ENCODE measurements around the gene NTNG2.

Gene NTNG2

DNA sequence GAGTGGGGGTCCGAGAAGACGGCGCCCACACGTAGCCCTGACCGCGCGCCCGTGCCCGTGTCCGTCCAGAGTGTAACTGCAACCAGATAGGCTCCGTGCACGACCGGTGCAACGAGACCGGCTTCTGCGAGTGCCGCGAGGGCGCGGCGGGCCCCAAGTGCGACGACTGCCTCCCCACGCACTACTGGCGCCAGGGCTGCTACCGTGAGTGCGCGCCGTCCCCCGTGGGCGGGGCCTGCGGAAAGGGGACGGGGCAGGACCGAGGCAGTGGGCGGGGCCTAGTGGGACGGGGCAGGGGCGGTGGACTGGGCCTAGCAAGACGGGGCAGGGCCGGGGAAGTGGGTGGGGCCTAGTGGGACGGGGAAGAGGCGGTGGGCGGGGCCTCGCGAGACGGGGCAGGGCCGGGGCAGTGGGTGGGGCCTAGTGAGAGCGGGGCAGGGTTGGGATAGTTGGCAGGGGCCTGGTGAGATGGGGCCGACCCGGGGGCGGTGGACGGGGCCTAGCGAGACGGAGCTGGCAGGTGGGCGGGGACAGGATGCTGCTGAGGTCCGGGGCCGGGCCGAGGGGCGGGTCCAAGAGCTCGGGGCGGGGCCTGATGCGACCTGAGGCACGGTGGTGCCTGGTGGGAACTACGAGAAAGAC, 79.1 kb downstream of the NTNG2 start:
- TF ChIP-seq, protein P1, sequence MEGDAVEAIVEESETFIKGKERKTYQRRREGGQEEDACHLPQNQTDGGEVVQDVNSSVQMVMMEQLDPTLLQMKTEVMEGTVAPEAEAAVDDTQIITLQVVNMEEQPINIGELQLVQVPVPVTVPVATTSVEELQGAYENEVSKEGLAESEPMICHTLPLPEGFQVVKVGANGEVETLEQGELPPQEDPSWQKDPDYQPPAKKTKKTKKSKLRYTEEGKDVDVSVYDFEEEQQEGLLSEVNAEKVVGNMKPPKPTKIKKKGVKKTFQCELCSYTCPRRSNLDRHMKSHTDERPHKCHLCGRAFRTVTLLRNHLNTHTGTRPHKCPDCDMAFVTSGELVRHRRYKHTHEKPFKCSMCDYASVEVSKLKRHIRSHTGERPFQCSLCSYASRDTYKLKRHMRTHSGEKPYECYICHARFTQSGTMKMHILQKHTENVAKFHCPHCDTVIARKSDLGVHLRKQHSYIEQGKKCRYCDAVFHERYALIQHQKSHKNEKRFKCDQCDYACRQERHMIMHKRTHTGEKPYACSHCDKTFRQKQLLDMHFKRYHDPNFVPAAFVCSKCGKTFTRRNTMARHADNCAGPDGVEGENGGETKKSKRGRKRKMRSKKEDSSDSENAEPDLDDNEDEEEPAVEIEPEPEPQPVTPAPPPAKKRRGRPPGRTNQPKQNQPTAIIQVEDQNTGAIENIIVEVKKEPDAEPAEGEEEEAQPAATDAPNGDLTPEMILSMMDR (IDR thresholded peaks at IDR 0.05; ENCODE audit: borderline replicate concordance, insufficient read depth, low read depth, low read length) = no peak
- H3K4me3 ChIP-seq (ENCODE audit: low read depth, low read length) = peak overlapping the region; percentile 67

DNA sequence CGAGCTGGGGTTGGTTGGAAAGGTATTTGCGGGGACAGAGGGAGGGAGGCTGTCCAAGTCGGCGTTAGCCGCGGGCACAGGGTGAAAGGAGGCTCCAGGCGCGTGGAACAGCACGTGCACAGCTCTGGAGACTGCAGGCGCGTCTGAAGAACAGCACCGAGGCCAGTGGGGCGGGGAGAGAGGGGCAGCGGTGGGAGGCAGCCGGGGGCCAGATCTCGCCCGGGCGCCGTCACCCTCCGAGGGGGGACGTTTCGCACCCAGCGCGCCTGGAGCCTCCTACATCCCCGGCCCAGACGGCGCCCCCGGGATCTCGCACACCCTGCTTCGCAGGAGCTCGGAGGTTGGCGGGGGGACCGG, 79.6 kb downstream of the NTNG2 start:
- peak overlapping the region; percentile 67 for H3K4me3 ChIP-seq (ENCODE audit: low read depth, low read length)
- TF ChIP-seq, protein P1 (IDR thresholded peaks at IDR 0.05; ENCODE audit: borderline replicate concordance, insufficient read depth, low read depth, low read length) = no peak

DNA sequence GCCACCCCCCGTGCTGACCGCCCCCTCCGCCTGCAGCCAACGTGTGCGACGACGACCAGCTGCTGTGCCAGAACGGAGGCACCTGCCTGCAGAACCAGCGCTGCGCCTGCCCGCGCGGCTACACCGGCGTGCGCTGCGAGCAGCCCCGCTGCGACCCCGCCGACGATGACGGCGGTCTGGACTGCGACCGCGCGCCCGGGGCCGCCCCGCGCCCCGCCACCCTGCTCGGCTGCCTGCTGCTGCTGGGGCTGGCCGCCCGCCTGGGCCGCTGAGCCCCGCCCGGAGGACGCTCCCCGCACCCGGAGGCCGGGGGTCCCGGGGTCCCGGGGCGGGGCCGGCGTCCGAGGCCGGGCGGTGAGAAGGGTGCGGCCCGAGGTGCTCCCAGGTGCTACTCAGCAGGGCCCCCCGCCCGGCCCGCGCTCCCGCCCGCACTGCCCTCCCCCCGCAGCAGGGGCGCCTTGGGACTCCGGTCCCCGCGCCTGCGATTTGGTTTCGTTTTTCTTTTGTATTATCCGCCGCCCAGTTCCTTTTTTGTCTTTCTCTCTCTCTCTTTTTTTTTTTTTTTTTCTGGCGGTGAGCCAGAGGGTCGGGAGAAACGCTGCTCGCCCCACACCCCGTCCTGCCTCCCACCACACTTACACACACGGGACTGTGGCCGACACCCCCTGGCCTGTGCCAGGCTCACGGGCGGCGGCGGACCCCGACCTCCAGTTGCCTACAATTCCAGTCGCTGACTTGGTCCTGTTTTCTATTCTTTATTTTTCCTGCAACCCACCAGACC, 80.2 kb downstream of the NTNG2 start:
- TF ChIP-seq, protein P1 (IDR thresholded peaks at IDR 0.05; ENCODE audit: borderline replicate concordance, insufficient read depth, low read depth, low read length) = no peak

DNA sequence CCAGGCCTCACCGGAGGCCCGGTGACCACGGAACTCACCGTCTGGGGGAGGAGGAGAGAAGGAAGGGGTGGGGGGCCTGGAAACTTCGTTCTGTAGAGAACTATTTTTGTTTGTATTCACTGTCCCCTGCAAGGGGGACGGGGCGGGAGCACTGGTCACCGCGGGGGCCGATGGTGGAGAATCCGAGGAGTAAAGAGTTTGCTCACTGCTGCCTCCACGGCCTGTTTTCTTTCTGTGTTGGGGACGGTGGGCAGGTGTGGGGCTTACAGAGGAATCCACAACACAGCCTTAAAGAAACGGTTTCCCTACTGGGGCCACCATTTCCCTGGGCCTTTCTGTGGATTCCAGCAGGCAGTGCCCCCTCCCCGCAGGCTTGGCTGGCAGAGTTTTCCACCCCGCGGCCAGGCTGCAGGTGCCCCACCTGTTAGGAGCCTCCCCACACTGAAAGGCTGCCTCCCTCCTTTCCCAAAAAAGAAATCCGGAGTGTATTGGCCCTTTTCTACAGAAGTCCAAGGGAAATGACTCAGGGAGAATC, 80.8 kb downstream of the NTNG2 start:
- TF ChIP-seq, protein P1 (IDR thresholded peaks at IDR 0.05; ENCODE audit: borderline replicate concordance, insufficient read depth, low read depth, low read length) = no peak
- peak overlapping the region; percentile 21 for H3K4me3 ChIP-seq (ENCODE audit: low read depth, low read length)

More for the DNA sequence above, 80.2 kb downstream of the NTNG2 start:
- H3K4me3 ChIP-seq (ENCODE audit: low read depth, low read length) = peak overlapping the region; percentile 67

DNA sequence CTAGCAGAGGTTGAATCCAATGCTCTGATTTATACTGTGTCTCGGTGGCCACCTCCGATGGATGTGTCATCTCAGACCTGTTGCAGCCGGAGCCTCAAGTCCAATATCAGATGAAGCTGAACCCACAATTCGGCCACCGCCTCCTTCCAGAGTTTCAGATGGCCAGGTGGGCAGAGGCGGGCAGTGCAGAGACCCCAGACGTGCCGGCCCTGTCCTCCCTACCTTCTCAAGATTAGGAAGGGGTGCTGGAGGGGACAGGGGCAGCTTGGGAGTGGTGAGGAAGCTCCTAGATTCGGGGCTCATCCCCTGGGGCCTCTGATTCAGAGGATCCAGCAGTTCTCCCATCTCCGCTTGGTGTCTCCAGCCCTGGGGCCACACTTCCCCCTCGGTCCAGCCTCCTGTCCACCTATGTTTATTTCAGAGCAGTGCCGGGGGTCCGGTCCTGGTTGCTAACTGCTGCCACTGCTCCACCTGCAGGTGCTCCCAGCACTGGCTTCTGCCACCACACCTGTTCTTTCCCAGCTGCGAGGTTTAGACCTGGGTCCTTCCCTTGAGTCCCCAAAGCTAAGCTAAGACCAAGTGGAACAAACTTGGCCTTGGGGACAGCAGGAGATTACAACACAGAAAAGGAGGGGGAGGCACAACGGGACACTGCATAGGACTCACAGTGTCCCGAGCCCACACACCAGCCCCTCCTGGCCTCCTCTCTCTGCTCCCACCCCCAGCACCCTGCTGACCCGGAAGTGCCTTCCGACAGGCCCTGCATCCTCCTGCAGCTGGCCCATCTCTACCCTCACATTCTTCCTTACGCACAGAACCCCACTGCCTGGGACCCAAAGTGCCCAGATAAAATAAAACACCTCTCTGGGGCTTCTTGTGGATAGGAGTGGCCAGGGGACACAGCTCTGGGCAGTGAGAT, 81.6 kb downstream of the NTNG2 start:
- no peak overlapping the region for H3K4me3 ChIP-seq (ENCODE audit: low read depth, low read length)
- TF ChIP-seq, protein P1 (IDR thresholded peaks at IDR 0.05; ENCODE audit: borderline replicate concordance, insufficient read depth, low read depth, low read length) = no peak

DNA sequence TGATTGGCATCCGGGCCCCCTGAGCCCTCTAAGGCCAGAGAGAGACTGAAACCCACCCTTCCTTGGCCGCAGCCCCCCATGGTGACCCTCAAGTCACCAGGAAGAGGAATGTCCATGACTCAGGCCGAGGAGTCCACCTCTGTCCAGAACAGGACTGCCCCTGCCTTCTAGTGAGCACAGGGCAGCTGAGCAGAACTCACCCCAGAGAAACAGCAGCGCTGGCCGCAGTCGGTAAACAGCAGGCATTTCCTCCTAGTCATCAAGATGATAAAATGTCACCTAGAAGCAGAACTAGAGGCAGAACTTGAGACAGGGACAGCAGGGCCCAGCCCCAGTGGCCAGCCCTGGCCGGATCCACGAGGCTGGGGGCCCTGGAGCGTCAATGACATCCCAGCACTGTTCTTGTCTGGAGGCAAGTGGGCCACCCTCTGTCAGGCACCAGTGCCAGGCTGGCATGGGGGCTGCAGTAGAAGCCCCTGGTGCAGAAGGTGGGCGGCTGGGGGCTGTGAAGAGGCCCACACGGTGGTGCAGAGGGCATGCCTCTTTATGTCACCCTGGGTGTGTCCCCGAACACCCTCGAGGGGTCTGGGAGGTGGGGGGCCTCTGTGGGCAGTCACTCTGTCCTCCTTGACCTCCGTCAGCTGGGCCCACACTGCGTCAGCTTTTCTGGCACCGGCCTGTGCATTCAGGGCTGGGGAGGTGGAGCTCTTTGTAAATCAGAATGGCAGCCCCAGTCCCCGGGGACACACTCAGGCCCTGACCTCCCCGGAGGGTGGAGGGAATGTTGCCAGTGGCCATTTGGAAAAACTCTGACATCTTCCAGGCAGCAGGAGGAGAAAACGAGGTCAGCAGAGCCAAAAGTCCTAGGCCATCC, 83.0 kb downstream of the NTNG2 start:
- H3K4me3 ChIP-seq (ENCODE audit: low read depth, low read length) = no peak overlapping the region

More for the DNA sequence above, 83.0 kb downstream of the NTNG2 start:
- TF ChIP-seq, protein P1 (IDR thresholded peaks at IDR 0.05; ENCODE audit: borderline replicate concordance, insufficient read depth, low read depth, low read length) = no peak
